Retinal pigment epithelial cell (primary cell): Measurements from ENCODE around the gene NPVF.

Experiments
- DNase-seq: peaks from one replicate; pipeline ENCODE4 v3.0.0-alpha.2; 2010; ENCODE audit warnings: low read depth
- H3K4me3 ChIP-seq: 2 replicates; pipeline ENCODE4 v1.5.1; 2011; ENCODE audit warnings: mild to moderate bottlenecking, low read length, control low read depth, moderate library complexity
- TF ChIP-seq, protein P1 (sequence below): conservative IDR thresholded peaks from 2 replicates; pipeline ENCODE4 v1.5.1; 2011; ENCODE audit warnings: low read depth, low read length, control low read depth, inconsistent platforms

Gene NPVF

DNA sequence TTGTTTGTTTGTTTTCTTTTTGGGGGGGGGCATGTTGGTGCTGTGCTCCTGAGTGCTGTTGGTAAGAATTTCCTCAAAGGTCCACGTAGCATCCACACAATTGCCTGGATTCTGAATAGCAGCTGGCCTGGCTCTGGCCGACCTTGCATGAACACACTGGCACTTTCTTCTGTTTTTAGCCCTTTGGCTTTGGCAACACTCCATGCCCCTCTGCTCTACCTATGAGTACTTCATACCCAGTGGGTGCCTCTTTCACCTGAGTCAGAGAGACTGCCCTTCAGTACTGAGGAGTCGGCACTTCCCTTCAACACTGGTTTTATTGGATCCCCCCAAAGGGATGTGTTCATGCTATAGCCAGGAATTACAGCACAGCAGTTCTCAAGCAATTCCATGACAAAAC is 7.2 kb upstream of the NPVF start:
- H3K4me3 ChIP-seq, result no peak overlapping the region
- TF ChIP-seq, protein P1, sequence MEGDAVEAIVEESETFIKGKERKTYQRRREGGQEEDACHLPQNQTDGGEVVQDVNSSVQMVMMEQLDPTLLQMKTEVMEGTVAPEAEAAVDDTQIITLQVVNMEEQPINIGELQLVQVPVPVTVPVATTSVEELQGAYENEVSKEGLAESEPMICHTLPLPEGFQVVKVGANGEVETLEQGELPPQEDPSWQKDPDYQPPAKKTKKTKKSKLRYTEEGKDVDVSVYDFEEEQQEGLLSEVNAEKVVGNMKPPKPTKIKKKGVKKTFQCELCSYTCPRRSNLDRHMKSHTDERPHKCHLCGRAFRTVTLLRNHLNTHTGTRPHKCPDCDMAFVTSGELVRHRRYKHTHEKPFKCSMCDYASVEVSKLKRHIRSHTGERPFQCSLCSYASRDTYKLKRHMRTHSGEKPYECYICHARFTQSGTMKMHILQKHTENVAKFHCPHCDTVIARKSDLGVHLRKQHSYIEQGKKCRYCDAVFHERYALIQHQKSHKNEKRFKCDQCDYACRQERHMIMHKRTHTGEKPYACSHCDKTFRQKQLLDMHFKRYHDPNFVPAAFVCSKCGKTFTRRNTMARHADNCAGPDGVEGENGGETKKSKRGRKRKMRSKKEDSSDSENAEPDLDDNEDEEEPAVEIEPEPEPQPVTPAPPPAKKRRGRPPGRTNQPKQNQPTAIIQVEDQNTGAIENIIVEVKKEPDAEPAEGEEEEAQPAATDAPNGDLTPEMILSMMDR, result no peak
- DNase-seq, result no peak

DNA sequence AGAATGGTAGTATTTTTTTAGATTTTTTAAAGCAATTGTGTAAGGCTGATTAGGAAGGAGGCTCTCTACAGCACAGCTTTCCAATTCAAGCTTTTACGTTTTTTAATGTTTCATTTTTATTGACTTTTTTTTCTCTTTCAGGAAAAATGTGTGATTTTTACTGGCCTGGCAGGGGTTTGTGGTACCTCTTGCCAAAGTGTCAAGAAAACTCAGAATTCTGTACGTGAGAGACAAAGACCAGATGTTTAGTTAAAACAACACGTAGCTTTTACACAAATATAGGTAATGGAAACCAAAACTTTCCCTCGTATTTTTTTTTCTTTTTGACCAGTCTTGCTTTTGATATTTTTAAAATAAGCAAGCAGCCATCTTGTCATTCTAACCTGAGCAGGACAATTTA is 6.0 kb upstream of the NPVF start:
- TF ChIP-seq, protein P1, result no peak

DNA sequence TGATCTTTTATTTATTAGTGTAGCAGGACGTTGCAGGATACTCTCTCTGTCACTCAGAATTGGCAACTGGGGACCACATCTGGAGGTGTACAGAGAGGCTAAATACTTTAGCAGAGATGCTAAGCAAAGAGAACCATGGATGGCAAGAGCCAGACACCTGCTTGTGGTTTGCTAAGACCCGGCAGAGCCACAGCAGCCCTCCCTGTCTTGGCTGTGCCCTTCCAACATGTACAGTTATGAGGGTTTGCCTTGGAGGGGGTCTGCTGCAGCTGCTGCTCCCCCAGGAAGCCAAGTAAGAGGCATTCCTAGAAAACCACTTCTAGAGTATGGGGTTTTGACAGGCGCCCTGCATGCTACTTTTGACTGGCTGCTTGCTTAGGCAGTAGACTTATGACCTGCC is 5.1 kb downstream of the NPVF start:
- DNase-seq, result no peak
- no peak overlapping the region for H3K4me3 ChIP-seq
- TF ChIP-seq, protein P1, result no peak

More for the DNA sequence above, 6.0 kb upstream of the NPVF start:
- no peak for DNase-seq
- no peak overlapping the region for H3K4me3 ChIP-seq

DNA sequence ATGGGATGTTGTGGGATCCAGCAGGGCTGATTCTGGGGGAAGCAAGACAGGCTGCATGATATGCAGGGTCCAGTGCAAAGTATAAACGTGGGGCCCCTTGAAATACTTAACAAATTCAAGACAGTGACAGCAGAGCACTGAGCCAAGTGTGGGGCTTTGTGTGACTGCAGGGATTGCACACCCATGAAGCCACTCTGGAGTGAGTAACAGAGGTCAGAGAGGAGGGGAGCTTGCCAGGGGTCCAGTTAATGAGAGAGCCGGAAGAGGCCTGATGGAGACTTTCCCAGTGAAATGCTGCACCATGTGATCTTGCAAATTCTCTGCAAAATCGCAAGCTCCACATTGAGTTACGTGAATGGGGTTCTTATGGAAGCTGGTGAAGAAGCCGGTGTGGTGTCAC is 5.6 kb downstream of the NPVF start:
- no peak for DNase-seq
- TF ChIP-seq, protein P1, result no peak
- no peak overlapping the region for H3K4me3 ChIP-seq

DNA sequence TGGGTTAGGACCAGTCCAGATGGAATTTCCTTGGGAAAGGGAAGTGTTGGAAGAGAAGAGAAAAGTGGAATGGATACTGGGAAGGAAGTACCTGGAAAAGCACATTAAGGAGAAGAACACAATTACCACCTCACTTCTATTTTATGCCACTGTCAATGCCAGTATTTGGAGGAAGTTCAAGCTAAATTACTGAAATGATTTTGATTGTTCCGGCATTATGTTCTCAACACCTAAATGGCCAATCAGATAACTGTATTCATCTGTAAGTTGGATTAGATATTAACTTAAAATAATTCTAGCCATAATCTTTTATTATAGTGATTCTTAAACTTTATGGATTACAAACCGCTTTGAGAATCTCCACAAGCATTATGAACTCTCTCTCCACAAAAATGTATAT is 7.3 kb downstream of the NPVF start:
- no peak overlapping the region for H3K4me3 ChIP-seq
- TF ChIP-seq, protein P1, result no peak
- DNase-seq, result no peak

DNA sequence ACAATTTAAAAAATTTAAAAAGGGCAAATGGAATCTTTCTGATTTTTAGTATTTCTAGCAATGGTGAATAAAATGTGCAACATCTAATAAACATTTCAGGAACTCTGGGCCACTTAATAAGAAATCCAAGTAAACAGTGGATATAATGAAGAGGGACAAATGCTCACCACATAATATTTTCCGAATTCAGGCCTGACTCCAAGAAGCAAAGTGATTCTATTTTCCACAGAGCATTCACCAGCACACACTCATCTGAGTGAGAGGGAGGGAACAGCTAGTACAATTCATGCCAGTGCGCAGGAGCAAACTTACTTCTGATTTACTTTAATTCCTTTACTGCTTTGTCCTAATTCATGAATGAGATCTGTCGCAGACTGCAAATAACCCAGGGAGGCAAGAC is 10.1 kb downstream of the NPVF start:
- TF ChIP-seq, protein P1, result no peak

DNA sequence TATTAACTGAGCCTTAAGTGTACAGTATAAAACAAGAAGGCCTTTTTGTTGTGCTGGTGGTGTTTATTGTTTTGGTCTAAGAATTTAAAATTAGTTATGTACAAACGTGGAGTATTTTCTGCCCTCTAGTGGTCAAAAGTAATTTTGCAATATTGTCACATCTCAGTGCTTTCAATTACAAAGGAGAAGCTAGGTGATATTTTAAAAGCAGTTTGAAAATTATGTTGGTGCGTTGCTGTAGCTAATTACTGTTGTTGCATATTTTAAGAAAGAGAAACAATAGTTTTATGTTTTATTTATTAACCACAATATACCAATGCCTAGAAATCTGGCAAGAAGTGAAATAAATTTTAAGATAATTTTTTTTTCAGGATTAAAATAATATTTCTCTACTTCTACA is 11.4 kb downstream of the NPVF start:
- TF ChIP-seq, protein P1, result peak; percentile 72
- no peak overlapping the region for H3K4me3 ChIP-seq
- DNase-seq, result no peak

More for the DNA sequence above, 10.1 kb downstream of the NPVF start:
- H3K4me3 ChIP-seq, result no peak overlapping the region
- DNase-seq, result no peak
